ES-I3 (cell line): ENCODE data around the gene DOK5.

Experiments used
- H3K36me3 ChIP-seq: 2 replicates; pipeline ENCODE4 v1.6.1; 2013; ENCODE audit warnings: mild to moderate bottlenecking, low read length, control low read depth, moderate library complexity; ENCODE audit not compliant: insufficient read depth
- H3K4me1 ChIP-seq: 2 replicates; pipeline ENCODE4 v1.6.1; 2013; ENCODE audit warnings: mild to moderate bottlenecking, control low read depth, low read length; ENCODE audit not compliant: insufficient read depth
- H3K9ac ChIP-seq: 2 replicates; pipeline ENCODE4 v1.6.1; 2013; ENCODE audit warnings: low read depth, mild to moderate bottlenecking, low read length, moderate library complexity
- H3K9me3 ChIP-seq: 2 replicates; pipeline ENCODE4 v1.6.1; 2013; ENCODE audit warnings: mild to moderate bottlenecking, low read length, moderate library complexity; ENCODE audit not compliant: control insufficient read depth, insufficient read depth

DOK5 gene

DNA sequence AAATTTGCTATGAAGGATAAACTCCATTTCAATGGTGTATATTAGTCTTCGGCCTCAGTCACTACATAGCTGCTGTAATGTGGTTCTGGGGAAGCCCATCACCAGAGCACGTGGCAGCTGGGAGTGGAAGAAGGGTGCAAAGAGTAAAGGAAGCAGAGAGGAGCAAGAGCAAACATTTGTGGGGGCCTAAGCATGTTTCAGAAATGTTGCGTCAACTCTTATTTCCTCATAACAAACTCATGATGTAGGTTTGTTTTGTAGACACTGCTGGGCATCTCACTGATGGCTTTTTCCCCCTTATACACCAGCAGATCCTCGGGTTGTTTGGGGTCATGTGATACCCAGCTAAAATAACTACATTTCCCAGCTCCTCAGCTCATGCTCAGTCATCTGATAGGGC is 37.3 kb downstream of the DOK5 start:
- H3K9ac ChIP-seq = no peak overlapping the region
- H3K4me1 ChIP-seq = peaks cover 6% of the 10 kb centered on the region; the same call in 1 of the 2 replicates

DNA sequence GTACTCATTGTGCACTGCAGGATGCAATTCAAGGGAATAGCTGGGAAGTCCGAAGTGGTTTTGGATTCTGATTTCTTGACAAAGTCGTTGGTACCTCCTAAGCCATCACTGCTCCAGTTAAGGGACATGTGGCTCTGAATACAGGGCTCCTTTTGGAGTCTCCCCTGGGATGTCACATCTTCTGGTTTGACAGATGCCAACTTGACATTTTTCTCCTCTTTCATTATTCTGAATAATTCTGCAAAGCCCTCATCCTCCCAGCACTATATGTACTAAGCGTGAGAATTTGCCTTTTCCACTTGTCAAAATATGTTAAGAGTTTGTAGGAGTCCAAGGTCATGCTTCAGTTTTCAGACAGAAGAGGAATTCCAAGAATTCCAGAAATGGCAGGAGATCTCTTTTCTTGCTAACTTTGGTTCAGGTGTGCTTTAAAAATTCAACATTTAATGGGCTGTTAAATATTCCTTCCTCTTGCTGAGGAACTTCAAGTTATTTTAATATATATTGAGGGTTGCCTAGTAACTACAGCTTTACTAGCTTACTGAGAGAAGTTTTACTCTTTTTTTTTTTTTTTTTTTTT is 38.7 kb downstream of the DOK5 start:
- Histone ChIP-seq H3K4me1 (peaks cover 6% of the 10 kb centered on the region; the same call in 1 of the 2 replicates), H3K9me3 (no peaks in the 10 kb centered on the region; the same call in 1 of the 2 replicates), H3K9ac (no peak overlapping the region), H3K36me3 (no peaks in the 10 kb centered on the region)

More for the DNA sequence above, 37.3 kb downstream of the DOK5 start:
- Histone ChIP-seq H3K36me3 (no peaks in the 10 kb centered on the region), H3K9me3 (no peaks in the 10 kb centered on the region; the same call in 1 of the 2 replicates)

- peaks cover 6% of the 10 kb centered on the region; the same call in 1 of the 2 replicates for H3K4me1 ChIP-seq
- no peaks in the 10 kb centered on the region for H3K36me3 ChIP-seq
- H3K9me3 ChIP-seq = no peaks in the 10 kb centered on the region; the same call in 1 of the 2 replicates
- H3K9ac ChIP-seq = no peak overlapping the region
Observed at GRCh38 chr20:54515793-54516628, 40.6 kb downstream of the DOK5 start.

GRCh38 chr20:54517241-54517975 is 42.0 kb downstream of the DOK5 start:
- Histone ChIP-seq H3K4me1 (peaks cover 6% of the 10 kb centered on the region; the same call in 1 of the 2 replicates), H3K9ac (no peak overlapping the region), H3K36me3 (no peaks in the 10 kb centered on the region), H3K9me3 (no peaks in the 10 kb centered on the region; the same call in 1 of the 2 replicates)

- Histone ChIP-seq H3K9me3 (no peaks in the 10 kb centered on the region), H3K9ac (no peak overlapping the region), H3K36me3 (no peaks in the 10 kb centered on the region), H3K4me1 (no peaks in the 10 kb centered on the region)
Observed at GRCh38 chr20:54524849-54525248, 49.5 kb downstream of the DOK5 start.

GRCh38 chr20:54525916-54526590 is 50.7 kb downstream of the DOK5 start:
- no peaks in the 10 kb centered on the region for H3K4me1 ChIP-seq
- no peaks in the 10 kb centered on the region; the same call in 1 of the 2 replicates for H3K9me3 ChIP-seq
- no peaks in the 10 kb centered on the region for H3K36me3 ChIP-seq
- no peak overlapping the region for H3K9ac ChIP-seq

GRCh38 chr20:54526801-54527200 is 51.4 kb downstream of the DOK5 start:
- Histone ChIP-seq H3K9me3 (no peaks in the 10 kb centered on the region; the same call in 1 of the 2 replicates), H3K9ac (no peak overlapping the region), H3K36me3 (no peaks in the 10 kb centered on the region), H3K4me1 (no peaks in the 10 kb centered on the region)

GRCh38 chr20:54532573-54532972 is 57.2 kb downstream of the DOK5 start:
- H3K9me3 ChIP-seq = peaks cover 2% of the 10 kb centered on the region

DNA sequence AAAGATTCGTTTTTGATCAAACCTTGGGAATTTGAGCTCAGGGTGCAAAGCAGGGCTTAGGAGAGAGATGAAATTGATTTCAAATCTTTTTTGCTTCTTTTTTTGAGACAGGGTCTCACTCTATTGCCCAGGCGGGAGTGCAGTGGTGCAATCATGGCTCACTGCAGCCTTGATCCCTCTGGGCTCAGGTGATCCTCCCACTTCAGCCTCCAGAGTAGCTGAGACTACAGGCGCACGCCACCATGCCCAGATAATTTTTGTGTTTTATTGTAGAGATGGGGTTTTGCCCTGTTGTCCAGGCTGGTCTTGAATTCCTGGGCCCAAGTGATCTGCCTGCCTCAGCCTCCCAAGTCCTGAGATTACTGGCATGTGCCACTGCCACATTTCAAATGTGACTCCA is 58.7 kb downstream of the DOK5 start:
- Histone ChIP-seq H3K9ac (no peak overlapping the region), H3K36me3 (no peaks in the 10 kb centered on the region), H3K4me1 (no peaks in the 10 kb centered on the region), H3K9me3 (peaks cover 2% of the 10 kb centered on the region)

More at GRCh38 chr20:54532573-54532972, 57.2 kb downstream of the DOK5 start:
- no peak overlapping the region for H3K9ac ChIP-seq
- H3K36me3 ChIP-seq = no peaks in the 10 kb centered on the region
- H3K4me1 ChIP-seq = no peaks in the 10 kb centered on the region

DNA sequence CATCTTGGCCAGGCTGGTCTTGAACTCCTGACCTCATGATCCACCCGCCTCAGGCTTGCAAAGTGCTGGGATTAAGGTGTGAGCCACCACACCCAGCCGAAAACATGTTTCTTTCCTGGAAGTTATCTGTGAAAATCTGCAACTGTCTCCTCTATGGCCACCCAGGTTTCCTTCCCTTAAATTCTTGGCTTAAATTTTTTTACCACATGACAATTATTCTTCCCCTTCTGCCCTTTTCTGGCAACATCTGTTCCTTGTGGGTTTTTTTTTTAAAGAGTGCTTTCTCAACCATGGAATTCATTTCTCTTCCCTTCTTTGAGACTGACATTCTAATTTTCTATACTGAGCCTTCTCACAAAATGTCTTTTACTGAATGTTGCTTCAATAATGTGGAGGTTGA is 59.6 kb downstream of the DOK5 start:
- Histone ChIP-seq H3K9ac (no peak overlapping the region), H3K9me3 (peaks cover 2% of the 10 kb centered on the region), H3K4me1 (no peaks in the 10 kb centered on the region), H3K36me3 (no peaks in the 10 kb centered on the region)

- H3K4me1 ChIP-seq = no peaks in the 10 kb centered on the region
- H3K36me3 ChIP-seq = no peaks in the 10 kb centered on the region
- peaks cover 2% of the 10 kb centered on the region for H3K9me3 ChIP-seq
- H3K9ac ChIP-seq = no peak overlapping the region
Observed at GRCh38 chr20:54535746-54536145, 60.4 kb downstream of the DOK5 start.

GRCh38 chr20:54539521-54540046 is 64.2 kb downstream of the DOK5 start:
- H3K9me3 ChIP-seq = peaks cover 3% of the 10 kb centered on the region
- no peaks in the 10 kb centered on the region for H3K4me1 ChIP-seq
- no peaks in the 10 kb centered on the region; the same call in 1 of the 2 replicates for H3K36me3 ChIP-seq
- H3K9ac ChIP-seq = no peak overlapping the region

DNA sequence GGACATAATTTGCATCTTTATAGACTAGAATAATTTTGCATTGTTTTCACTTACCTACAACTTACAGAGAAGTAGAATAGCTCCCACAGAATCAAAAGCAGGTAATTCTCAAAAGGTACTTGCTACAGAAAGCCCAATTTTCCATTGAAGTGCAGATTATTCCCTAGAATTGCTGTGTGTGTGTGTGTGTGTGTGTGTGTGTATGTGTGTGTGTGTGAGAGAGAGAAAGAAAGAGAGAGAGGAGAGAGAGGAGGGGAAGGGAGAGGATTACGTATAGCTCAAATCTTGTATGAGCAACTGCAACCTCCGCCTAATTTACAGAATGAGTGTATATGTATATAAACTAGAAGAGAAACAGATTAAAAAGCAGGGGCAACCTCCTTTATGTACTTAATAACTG is 68.0 kb downstream of the DOK5 start:
- Histone ChIP-seq H3K9me3 (peaks cover 2% of the 10 kb centered on the region; the same call in 1 of the 2 replicates), H3K9ac (no peak overlapping the region), H3K4me1 (no peaks in the 10 kb centered on the region), H3K36me3 (no peaks in the 10 kb centered on the region; the same call in 1 of the 2 replicates)
